ENCODE results near the gene RRP9.
"Not testable (repeated sequence)": the region's sequence is repeated elsewhere in the genome, so short reads cannot be mapped to it uniquely, and the experiment has no call there.

Gene RRP9

GRCh38 chr3:51930439-51930838 is 11.3 kb downstream of the RRP9 start:
- no peak overlapping the region for H3K4me3 ChIP-seq (ENCODE audit: low read length)
- DNase-seq (ENCODE audit: low read depth, low spot score): no peak

DNA sequence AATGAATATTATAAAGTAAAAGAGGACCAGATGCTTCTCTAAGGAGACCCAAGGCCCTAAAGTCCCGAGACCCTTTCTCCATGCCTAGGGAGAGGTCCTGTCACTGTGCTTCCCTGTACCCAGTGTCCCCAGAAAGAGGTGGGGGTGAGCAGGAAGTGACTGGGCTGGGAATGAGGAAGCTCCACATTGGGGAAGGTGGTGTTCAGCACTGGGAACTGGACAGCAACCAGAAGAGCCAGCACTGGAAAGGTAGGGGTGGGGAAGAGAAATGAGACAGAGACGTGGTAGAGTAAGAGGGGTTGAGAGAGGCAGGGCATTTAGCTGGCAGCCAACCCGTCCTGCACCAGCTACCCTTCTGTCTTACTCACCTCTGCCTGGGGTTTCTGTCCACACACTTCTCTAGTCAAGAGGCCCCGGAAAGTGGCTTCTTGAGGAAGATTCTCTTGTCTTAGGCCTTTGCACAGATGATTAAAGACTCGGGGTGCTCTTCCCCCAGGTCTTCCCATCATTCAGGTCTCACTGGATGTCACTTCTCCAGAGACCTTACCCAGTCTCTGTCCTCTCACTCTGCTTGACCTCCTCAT is 12.2 kb downstream of the RRP9 start:
- no peak for DNase-seq (ENCODE audit: low read depth, low spot score)

DNA sequence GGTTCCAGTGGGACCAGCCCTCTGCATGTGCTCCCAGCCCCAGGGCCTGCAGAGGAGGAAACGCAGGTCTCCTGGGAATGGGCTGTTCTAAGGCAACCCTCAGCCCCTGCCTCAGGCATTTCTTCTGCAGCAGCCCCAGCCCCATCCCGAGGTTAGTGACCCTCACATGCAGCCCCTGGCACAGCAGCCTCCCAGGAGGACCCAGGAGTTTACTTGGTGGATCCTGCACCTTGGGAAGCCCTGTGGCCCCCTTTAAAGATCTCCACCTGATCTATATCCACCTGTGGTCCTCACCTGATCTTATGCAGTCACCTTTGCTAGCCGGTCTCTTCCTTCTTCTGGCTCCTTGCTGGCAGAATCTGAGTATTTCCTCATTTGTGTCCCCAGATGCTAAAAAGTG is 12.7 kb downstream of the RRP9 start:
- H3K4me3 ChIP-seq (ENCODE audit: low read length); DNase-seq (ENCODE audit: low read depth, low spot score): not testable (repeated sequence)

More for the DNA sequence above, 12.2 kb downstream of the RRP9 start:
- no peak overlapping the region for H3K4me3 ChIP-seq (ENCODE audit: low read length)

DNA sequence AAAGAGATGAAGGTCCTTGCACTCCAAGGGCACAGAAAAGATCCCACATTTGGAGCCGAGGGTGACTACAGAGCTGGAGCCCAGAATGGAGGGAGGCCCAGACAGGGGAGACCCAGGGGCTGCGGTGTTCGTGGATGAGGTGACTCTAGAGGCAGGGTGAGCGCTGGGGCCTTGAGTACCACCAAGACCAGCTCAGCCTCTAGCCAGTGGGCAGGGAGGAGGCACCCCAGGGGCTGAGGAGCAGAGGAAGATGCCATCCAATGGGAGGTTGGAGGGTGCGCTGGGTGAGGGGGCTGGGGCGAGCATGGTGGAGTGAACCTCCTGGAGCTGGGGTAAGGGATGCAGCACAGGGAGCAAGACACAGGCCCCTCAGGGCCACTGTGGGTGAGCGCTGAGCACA is 13.3 kb downstream of the RRP9 start:
- DNase-seq (ENCODE audit: low read depth, low spot score): no peak
- H3K4me3 ChIP-seq (ENCODE audit: low read length): no peak overlapping the region

- DNase-seq (ENCODE audit: low read depth, low spot score): no peak
These were observed 14.4 kb downstream of the RRP9 start for GRCh38 chr3:51927061-51927977.

DNA sequence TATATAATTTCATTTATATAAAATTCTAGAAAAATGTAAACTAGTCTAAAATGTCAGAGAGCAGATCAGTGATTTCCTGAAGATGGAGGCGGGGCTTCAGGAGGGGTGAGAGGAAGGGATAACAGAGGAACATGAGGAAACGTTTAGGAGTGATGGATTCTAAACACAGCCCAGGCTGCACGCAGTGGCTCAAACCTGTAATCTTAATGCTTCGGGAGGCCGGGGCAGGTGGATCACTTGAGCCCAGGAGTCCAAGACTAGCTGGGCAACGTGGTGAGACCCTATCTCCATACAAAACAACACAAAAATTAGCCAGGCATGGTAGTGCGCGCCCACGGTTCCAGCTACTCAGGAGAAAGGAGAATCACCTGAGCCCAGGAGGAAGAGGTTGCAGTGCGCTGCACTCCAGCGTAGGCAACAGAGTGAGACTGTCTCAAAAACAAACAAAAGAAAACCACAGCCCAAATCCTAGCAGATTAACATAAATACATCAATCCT is 20.6 kb downstream of the RRP9 start:
- H3K4me3 ChIP-seq (ENCODE audit: low read length): no peak overlapping the region
- DNase-seq (ENCODE audit: low read depth, low spot score): no peak

More at GRCh38 chr3:51927061-51927977, 14.4 kb downstream of the RRP9 start:
- no peak overlapping the region for H3K4me3 ChIP-seq (ENCODE audit: low read length)

GRCh38 chr3:51916418-51916817 is 25.3 kb downstream of the RRP9 start:
- H3K4me3 ChIP-seq (ENCODE audit: low read length): no peak overlapping the region
- DNase-seq (ENCODE audit: low read depth, low spot score): no peak

GRCh38 chr3:51908026-51908425 is 33.7 kb downstream of the RRP9 start:
- no peak for DNase-seq (ENCODE audit: low read depth, low spot score)
- H3K4me3 ChIP-seq (ENCODE audit: low read length): no peak overlapping the region

GRCh38 chr3:51904034-51904823 is 37.5 kb downstream of the RRP9 start:
- H3K4me3 ChIP-seq (ENCODE audit: low read length): no peak overlapping the region
- no peak for DNase-seq (ENCODE audit: low read depth, low spot score)

DNA sequence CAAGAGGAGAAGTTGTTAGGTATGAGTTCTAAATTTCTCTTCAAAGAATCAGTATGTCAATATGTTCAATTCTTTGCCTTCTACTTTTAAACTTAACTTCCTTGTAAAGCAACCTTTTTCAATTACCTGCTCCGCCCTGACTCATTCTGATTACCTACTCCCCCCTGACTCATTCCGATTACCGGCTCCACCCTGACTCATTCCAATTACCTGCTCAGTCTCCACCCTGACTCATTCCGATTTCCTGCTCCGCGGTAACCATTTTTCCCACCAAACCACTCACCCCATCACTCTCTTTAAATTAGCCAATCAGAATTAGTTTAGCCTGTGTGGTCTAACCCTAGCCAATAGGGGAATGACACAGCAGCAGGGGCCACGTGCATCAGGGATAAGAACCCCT is 39.3 kb downstream of the RRP9 start:
- not testable (repeated sequence) for DNase-seq (ENCODE audit: low read depth, low spot score); H3K4me3 ChIP-seq (ENCODE audit: low read length)

DNA sequence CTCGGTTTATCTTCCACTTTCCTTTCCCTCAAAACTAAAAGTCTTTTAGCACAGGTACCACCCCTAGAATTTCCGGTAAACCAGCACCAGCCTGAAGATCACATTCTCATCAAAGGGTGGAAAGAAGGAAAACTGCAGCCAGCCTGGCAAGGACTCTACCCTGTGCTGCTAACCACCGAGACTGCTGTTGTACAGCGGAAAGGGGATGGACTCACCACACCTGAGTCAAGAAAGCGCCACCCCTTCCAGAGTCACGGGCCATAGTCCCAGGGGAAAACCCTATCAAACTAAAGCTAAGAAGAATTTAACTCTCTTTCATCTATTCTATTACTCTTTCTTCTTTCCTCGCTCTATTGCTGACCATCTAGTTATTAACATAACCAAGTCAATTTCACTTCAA is 41.7 kb downstream of the RRP9 start:
- DNase-seq (ENCODE audit: low read depth, low spot score); H3K4me3 ChIP-seq (ENCODE audit: low read length): not testable (repeated sequence)

DNA sequence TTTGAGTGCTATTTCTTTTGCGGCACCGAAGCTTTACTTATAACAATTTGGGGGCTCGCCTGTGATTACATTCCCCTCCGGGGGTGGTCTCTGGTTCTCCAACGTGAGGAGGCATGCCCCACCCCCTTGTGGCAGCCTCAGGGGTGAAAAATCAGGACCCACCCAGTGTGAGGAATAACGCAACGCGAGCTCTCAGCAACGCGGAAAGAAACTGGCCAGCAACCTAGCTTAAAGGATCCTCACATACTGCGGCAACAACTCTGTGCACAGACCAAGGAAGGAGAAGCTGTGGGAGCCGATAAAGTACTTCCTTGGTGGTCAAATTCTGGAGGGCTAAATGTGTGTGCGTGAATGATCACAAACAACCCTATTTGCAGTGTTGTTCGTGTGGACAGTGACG is 44.3 kb downstream of the RRP9 start:
- no peak overlapping the region for H3K4me3 ChIP-seq (ENCODE audit: low read length)
- DNase-seq (ENCODE audit: low read depth, low spot score): no peak

DNA sequence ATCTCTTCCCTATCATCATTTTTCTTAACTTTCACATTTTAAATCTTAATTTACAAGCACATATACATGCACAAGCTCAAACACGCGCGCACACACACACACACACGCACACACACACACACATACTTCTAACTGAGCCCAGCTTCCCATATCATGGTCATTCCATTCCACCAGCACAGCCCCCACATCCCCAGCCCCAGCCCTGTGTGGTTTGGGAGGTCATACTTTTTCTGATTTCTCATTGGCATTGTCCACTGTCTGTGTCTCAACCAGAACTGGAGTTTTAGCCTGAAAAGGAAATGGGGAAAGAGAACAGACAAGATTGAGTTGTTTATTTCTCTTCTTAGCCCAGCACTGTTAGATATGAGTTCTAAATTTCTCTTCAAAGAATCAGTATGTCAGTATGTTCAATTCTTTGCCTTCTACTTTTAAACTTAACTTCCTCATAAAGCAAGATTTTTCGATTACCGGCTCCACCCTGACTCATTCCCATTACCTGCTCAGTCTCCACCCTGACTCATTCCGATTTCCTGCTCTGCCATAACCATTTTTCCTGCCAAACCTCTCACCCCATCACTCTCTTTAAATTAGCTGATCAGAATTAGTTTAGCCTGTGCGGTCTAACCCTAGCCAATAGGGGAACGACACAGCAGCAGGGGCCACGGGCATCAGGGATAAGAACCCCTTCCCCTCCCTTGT is 44.9 kb downstream of the RRP9 start:
- DNase-seq (ENCODE audit: low read depth, low spot score): no peak
- no peak overlapping the region for H3K4me3 ChIP-seq (ENCODE audit: low read length)

GRCh38 chr3:51894939-51895338 is 46.8 kb downstream of the RRP9 start:
- H3K4me3 ChIP-seq (ENCODE audit: low read length): no peak overlapping the region
- no peak for DNase-seq (ENCODE audit: low read depth, low spot score)

DNA sequence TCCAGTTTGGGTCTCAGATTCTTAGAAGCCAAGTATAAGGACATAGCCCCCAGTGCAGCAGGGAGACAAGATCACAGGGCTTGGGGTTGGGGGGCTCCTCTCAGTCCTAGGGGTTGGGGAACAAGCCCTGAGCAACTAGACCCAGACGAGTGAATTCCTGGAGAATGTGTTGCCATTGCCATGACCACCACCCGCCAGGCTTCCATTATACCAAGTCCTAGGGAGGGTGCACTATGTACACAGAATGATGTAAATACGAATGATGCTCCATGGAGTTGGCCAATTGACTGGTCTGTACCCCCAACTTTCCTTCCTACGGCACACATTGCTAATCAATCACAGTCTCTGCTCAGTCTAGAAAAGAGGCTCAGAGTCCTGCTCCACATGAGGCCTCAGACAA is 47.3 kb downstream of the RRP9 start:
- DNase-seq (ENCODE audit: low read depth, low spot score): no peak
- no peak overlapping the region for H3K4me3 ChIP-seq (ENCODE audit: low read length)

GRCh38 chr3:51891242-51892039 is 50.3 kb downstream of the RRP9 start:
- H3K4me3 ChIP-seq (ENCODE audit: low read length): peak overlapping the region; percentile 36
- peak; percentile 90 for DNase-seq (ENCODE audit: low read depth, low spot score)

- no peak for DNase-seq (ENCODE audit: low read depth, low spot score)
- no peak overlapping the region for H3K4me3 ChIP-seq (ENCODE audit: low read length)
These were observed 53.1 kb downstream of the RRP9 start for GRCh38 chr3:51888463-51889105.

DNA sequence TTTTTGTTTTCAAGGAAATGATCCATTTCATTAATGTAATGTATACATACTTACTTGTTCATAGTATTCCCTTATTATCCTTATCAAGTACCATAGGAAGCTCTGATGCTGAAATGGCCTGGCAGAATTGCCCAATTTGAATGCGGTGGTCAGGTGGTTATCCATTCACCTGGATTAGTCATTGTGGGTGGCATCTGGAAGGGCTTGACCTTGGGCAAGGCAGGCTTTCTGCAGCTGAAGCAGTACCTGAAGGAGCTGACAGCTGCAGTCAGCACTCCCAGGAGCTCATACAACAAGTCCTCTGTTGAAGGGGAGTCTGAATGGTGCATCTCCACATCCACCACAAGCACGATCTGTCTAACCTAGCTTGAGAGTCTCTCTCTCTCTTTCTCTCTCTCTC is 54.1 kb downstream of the RRP9 start:
- no peak overlapping the region for H3K4me3 ChIP-seq (ENCODE audit: low read length)
- no peak for DNase-seq (ENCODE audit: low read depth, low spot score)
